NCI-H748 (cell line): ENCODE results near the gene SUMO2.
"Not testable (repeated sequence)": the region's sequence is repeated elsewhere in the genome, so short reads cannot be mapped to it uniquely, and the experiment has no call there.

Experiments used
- DNase-seq: peaks from one replicate; lab custom pipeline; 2025; ENCODE audit not compliant: unreplicated experiment; lab: John Stamatoyannopoulos, UW

The SUMO2 gene

GRCh38 chr17:75146592-75146991 is 36.2 kb downstream of the SUMO2 start:
- no peak for DNase-seq

GRCh38 chr17:75144816-75145512 is 37.8 kb downstream of the SUMO2 start:
- no peak for DNase-seq

GRCh38 chr17:75142236-75142971 is 40.4 kb downstream of the SUMO2 start:
- DNase-seq = no peak

GRCh38 chr17:75138519-75138918 is 44.2 kb downstream of the SUMO2 start:
- no peak for DNase-seq

- DNase-seq = not testable (repeated sequence)
These were observed 45.0 kb downstream of the SUMO2 start for GRCh38 chr17:75137762-75138161.

- no peak for DNase-seq
These were observed 46.8 kb downstream of the SUMO2 start for GRCh38 chr17:75135946-75136345.

- DNase-seq = no peak
These were observed 47.3 kb downstream of the SUMO2 start for GRCh38 chr17:75135452-75135851.

GRCh38 chr17:75133607-75134347 is 49.0 kb downstream of the SUMO2 start:
- DNase-seq = not testable (repeated sequence)

GRCh38 chr17:75133001-75133400 is 49.8 kb downstream of the SUMO2 start:
- DNase-seq = no peak

GRCh38 chr17:75132018-75133000 is 50.5 kb downstream of the SUMO2 start:
- DNase-seq = not testable (repeated sequence)

- peak; percentile 86 for DNase-seq
These were observed 51.3 kb downstream of the SUMO2 start, which contains the start of gene NT5C for GRCh38 chr17:75131278-75132017. Gene NT5C (minus strand): TSS chr17:75131742. CDS start chr17:75131707, 35 bp downstream.

- DNase-seq = peak; percentile 52
These were observed 52.0 kb downstream of the SUMO2 start for GRCh38 chr17:75130632-75131277.

GRCh38 chr17:75130059-75130631 is 52.6 kb downstream of the SUMO2 start:
- no peak for DNase-seq

GRCh38 chr17:75129576-75129975 is 53.2 kb downstream of the SUMO2 start:
- DNase-seq = no peak

GRCh38 chr17:75128694-75129505 is 53.9 kb downstream of the SUMO2 start:
- DNase-seq = no peak

GRCh38 chr17:75127936-75128335 is 54.8 kb downstream of the SUMO2 start:
- not testable (repeated sequence) for DNase-seq

- no peak for DNase-seq
These were observed 55.8 kb downstream of the SUMO2 start for GRCh38 chr17:75126954-75127353.

GRCh38 chr17:75125984-75126383 is 56.8 kb downstream of the SUMO2 start:
- DNase-seq = no peak
